ENCODE measurements around the gene KRT73. TPM values are rescaled to one million over a fixed set of nuclear protein-coding genes. Genes with fewer than 3 reads are reported as not detected.

KRT73 gene
- total and polyA plus RNA-seq, 2 donors (not counting 1 experiment from before 2014, with no cell fraction given), result not detected

DNA sequence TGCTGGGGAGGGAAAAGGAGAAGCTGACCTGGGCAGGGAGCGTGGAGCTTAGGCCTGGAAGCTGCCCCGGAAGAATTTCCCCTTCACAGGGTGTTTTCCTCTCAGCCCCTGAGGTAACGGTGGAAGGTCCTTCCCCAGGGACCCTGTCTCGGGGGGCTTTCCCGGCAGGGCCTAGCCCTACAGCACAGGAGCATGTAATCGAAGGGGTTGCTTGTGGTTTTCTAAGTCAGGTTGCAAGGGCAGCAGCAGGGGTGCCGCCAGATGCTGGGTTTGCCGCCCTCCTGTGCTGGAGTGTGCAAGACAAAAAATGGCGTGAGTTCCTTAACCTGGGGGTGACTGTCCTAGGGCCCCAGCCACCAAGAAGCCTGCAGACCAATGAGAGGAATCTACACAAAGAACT lies 43.1 kb downstream of the KRT73 start:
- Histone ChIP-seq H3K9me3 (ENCODE audit: control insufficient read depth, insufficient read depth, low read depth, low read length) (no peaks in the 10 kb centered on the region), H3K9ac (ENCODE audit: insufficient read depth, low read length) (no peak overlapping the region), H3K27ac (ENCODE audit: insufficient read depth, low read length) (no peak overlapping the region), H2AFZ (ENCODE audit: low read length) (no peak overlapping the region), H3K27me3 (ENCODE audit: control insufficient read depth, insufficient read depth, low read length) (no peaks in the 10 kb centered on the region), H3K79me2 (ENCODE audit: control insufficient read depth, insufficient read depth, low read length) (no peaks in the 10 kb centered on the region), H3K36me3 (ENCODE audit: control insufficient read depth, insufficient read depth, low read length) (no peaks in the 10 kb centered on the region), H3K4me2 (ENCODE audit: extremely low read depth, insufficient read depth, low read length) (no peak overlapping the region), H3K4me3 (replicated peaks in 1 of 4; ENCODE audit: control extremely low read depth in 1 of 4, insufficient read depth in 1 of 4, low read depth in 3 of 4, low read length in 4 of 4) (no peak overlapping the region), H4K20me1 (ENCODE audit: control insufficient read depth, extremely low read depth, insufficient read depth, low read length) (no peaks in the 10 kb centered on the region), H3K4me1 (ENCODE audit: control insufficient read depth, extremely low read depth, insufficient read depth, low read length) (no peaks in the 10 kb centered on the region)
- no peak for TF ChIP-seq EZH2 (IDR thresholded peaks at IDR 0.05; ENCODE audit: low read length, missing control alignments)
- TF ChIP-seq, protein P1, sequence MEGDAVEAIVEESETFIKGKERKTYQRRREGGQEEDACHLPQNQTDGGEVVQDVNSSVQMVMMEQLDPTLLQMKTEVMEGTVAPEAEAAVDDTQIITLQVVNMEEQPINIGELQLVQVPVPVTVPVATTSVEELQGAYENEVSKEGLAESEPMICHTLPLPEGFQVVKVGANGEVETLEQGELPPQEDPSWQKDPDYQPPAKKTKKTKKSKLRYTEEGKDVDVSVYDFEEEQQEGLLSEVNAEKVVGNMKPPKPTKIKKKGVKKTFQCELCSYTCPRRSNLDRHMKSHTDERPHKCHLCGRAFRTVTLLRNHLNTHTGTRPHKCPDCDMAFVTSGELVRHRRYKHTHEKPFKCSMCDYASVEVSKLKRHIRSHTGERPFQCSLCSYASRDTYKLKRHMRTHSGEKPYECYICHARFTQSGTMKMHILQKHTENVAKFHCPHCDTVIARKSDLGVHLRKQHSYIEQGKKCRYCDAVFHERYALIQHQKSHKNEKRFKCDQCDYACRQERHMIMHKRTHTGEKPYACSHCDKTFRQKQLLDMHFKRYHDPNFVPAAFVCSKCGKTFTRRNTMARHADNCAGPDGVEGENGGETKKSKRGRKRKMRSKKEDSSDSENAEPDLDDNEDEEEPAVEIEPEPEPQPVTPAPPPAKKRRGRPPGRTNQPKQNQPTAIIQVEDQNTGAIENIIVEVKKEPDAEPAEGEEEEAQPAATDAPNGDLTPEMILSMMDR (conservative IDR thresholded peaks at IDR 0.05 in 1 of 2, IDR thresholded peaks at IDR 0.05 in 1 of 2; ENCODE audit: low read depth in 1 of 2, low read length in 2 of 2), result no peak
- no peak for DNase-seq (ENCODE audit: low read depth in 2 of 2)

DNA sequence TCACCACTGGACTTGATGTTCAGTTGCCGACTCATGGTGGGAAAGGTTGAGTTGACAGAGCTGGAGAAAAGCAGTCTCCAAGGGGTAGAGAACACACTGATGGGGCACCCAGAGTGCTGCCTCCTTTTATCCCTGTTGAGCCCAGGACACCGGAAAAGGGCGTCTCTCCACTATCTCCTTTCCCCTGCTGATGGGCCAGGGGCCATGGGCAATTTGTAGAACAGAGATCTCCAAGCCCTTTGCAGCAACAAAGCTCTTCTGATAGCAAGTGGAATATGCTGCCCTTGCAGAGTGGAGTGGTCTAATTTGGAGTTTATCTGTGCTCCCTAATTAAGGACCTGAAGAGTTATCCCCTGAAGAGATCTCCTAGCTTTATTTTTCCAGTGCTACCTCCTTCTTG lies 44.6 kb downstream of the KRT73 start, which contains the start of gene KRT74:
Gene KRT74 (minus strand): TSS at position 101 of the 400 bp plus-strand sequence. CDS start 66 bp downstream, at position 35.
- no peaks in the 10 kb centered on the region for H3K36me3 ChIP-seq (ENCODE audit: control insufficient read depth, insufficient read depth, low read length)
- no peak within 1 kb of the TSS for H3K4me2 ChIP-seq (ENCODE audit: extremely low read depth, insufficient read depth, low read length)
- H3K4me1 ChIP-seq (ENCODE audit: control insufficient read depth, extremely low read depth, insufficient read depth, low read length), result no peaks in the 10 kb centered on the region
- H3K27me3 ChIP-seq (ENCODE audit: control insufficient read depth, insufficient read depth, low read length), result no peaks in the 10 kb centered on the region
- no peaks in the 10 kb centered on the region for H3K9me3 ChIP-seq (ENCODE audit: control insufficient read depth, insufficient read depth, low read depth, low read length)
- no peak within 1 kb of the TSS for H3K4me3 ChIP-seq (replicated peaks in 1 of 4; ENCODE audit: control extremely low read depth in 1 of 4, insufficient read depth in 1 of 4, low read depth in 3 of 4, low read length in 4 of 4)
- H3K27ac ChIP-seq (ENCODE audit: insufficient read depth, low read length), result no peak within 1 kb of the TSS
- H3K79me2 ChIP-seq (ENCODE audit: control insufficient read depth, insufficient read depth, low read length), result no peaks in the 10 kb centered on the region
- H4K20me1 ChIP-seq (ENCODE audit: control insufficient read depth, extremely low read depth, insufficient read depth, low read length), result no peaks in the 10 kb centered on the region
- no peak for DNase-seq (ENCODE audit: low read depth in 2 of 2)
- H2AFZ ChIP-seq (ENCODE audit: low read length), result no peak within 1 kb of the TSS
- no peak for TF ChIP-seq EZH2 (IDR thresholded peaks at IDR 0.05; ENCODE audit: low read length, missing control alignments)
- TF ChIP-seq, protein P1 (conservative IDR thresholded peaks at IDR 0.05 in 1 of 2, IDR thresholded peaks at IDR 0.05 in 1 of 2; ENCODE audit: low read depth in 1 of 2, low read length in 2 of 2), result no peak
- H3K9ac ChIP-seq (ENCODE audit: insufficient read depth, low read length), result no peak within 1 kb of the TSS

DNA sequence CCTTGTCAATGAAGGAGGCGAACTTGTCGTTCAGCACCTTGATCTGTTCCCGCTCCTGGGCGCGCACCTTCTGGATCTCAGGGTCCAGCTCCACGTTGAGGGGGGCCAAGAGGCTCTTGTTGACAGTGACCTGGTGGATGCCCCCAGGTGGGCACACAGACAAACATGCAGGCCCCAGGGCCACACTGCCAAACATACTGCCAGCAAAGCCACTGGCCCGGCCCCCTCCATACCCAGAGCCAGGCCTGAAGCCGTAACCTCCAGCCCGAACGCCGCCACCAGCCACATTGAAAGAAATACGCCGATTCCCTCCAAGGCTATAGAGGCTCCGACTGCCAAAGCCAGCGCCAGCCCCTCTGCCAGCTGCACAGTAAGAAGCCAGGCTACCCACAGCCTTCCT lies 45.1 kb downstream of the KRT73 start:
- TF ChIP-seq, protein P1 (conservative IDR thresholded peaks at IDR 0.05 in 1 of 2, IDR thresholded peaks at IDR 0.05 in 1 of 2; ENCODE audit: low read depth in 1 of 2, low read length in 2 of 2), result no peak
- TF ChIP-seq EZH2 (IDR thresholded peaks at IDR 0.05; ENCODE audit: low read length, missing control alignments), result no peak
- no peaks in the 10 kb centered on the region for H3K27me3 ChIP-seq (ENCODE audit: control insufficient read depth, insufficient read depth, low read length)
- H3K27ac ChIP-seq (ENCODE audit: insufficient read depth, low read length), result no peak overlapping the region
- H3K9me3 ChIP-seq (ENCODE audit: control insufficient read depth, insufficient read depth, low read depth, low read length), result no peaks in the 10 kb centered on the region
- DNase-seq (ENCODE audit: low read depth in 2 of 2), result no peak
- H3K4me3 ChIP-seq (replicated peaks in 1 of 4; ENCODE audit: control extremely low read depth in 1 of 4, insufficient read depth in 1 of 4, low read depth in 3 of 4, low read length in 4 of 4), result no peak overlapping the region
- no peak overlapping the region for H3K9ac ChIP-seq (ENCODE audit: insufficient read depth, low read length)
- no peaks in the 10 kb centered on the region for H3K4me1 ChIP-seq (ENCODE audit: control insufficient read depth, extremely low read depth, insufficient read depth, low read length)
- no peak overlapping the region for H2AFZ ChIP-seq (ENCODE audit: low read length)
- no peak overlapping the region for H3K4me2 ChIP-seq (ENCODE audit: extremely low read depth, insufficient read depth, low read length)
- no peaks in the 10 kb centered on the region for H3K36me3 ChIP-seq (ENCODE audit: control insufficient read depth, insufficient read depth, low read length)
- H4K20me1 ChIP-seq (ENCODE audit: control insufficient read depth, extremely low read depth, insufficient read depth, low read length), result no peaks in the 10 kb centered on the region
- H3K79me2 ChIP-seq (ENCODE audit: control insufficient read depth, insufficient read depth, low read length), result no peaks in the 10 kb centered on the region

Data from fibroblast of lung (primary cell).